ENCODE data around the gene ALDH1A3. TPM values are rescaled to one million over a fixed set of nuclear protein-coding genes. Genes with fewer than 3 reads are reported as not detected.

ALDH1A3 gene
- total and polyA plus RNA-seq, 2 of the 4 experiments (the other 2 are of a cell fraction) = 3.1 to 5.0 TPM

GRCh38 chr15:100842756-100843730, 36.6 kb upstream of the ALDH1A3 start:
- DNase-seq = peak; percentile 92
- intact Hi-C loops (cut with micrococcal nuclease) (no loop called here), dilution Hi-C loops (cut with HindIII; ENCODE audit: low sequenced_read_pairs, unreplicated experiment) (no loop called here), in situ Hi-C loops (cut with MboI; ENCODE audit: low sequenced_read_pairs) (no loop called here)
- Histone ChIP-seq H3K14ac (replicated peaks; ENCODE audit: low read depth, low read length) (peak overlapping the region; percentile 79), H2AFZ (replicated peaks; ENCODE audit: low read length, poor library complexity) (peak overlapping the region; percentile 78), H2BK120ac (ENCODE audit: low read depth, low read length) (peak overlapping the region; percentile 96), H3K79me1 (ENCODE audit: low read depth in 1 of 2, low read length in 2 of 2) (no peaks in the 10 kb centered on the region), H4K20me1 (ENCODE audit: insufficient read depth, low read length) (no peaks in the 10 kb centered on the region), H2BK20ac (ENCODE audit: low read depth, low read length) (peak overlapping the region; percentile 96), H3K56ac (ENCODE audit: extremely low read depth, insufficient read depth, low read length) (peak overlapping the region; percentile 63; the same call in 1 of the 2 replicates), H2BK5ac (ENCODE audit: low read depth, low read length, poor library complexity, severe bottlenecking) (peak overlapping the region; percentile 75), H3K4me2 (ENCODE audit: low read depth, low read length) (peak overlapping the region; percentile 66), H3K23ac (ENCODE audit: low read depth, low read length) (peak overlapping the region; percentile 69), H4K91ac (ENCODE audit: insufficient read depth, low read depth, low read length) (peak overlapping the region; percentile 83), H3K4ac (ENCODE audit: low read depth, low read length) (peak overlapping the region; percentile 89), H3K36me3 (ENCODE audit: control insufficient read depth, insufficient read depth, low read length) (no peaks in the 10 kb centered on the region), H4K8ac (ENCODE audit: low read depth in 2 of 2, low read length in 2 of 2) (peak overlapping the region; percentile 63 to 82; a peak in 3 of 4 replicates), H2BK15ac (ENCODE audit: low read depth, low read length) (peak overlapping the region; percentile 67; the same call in 2 of the 3 replicates), H2AK5ac (ENCODE audit: low read depth, low read length) (peak overlapping the region; percentile 86; the same call in 1 of the 2 replicates), H3K4me3 (ENCODE audit: insufficient read depth, low read depth, low read length) (no peak overlapping the region), H3K18ac (ENCODE audit: low read depth, low read length) (peak overlapping the region; percentile 85), H3K4me1 (ENCODE audit: control insufficient read depth, insufficient read depth, low read length) (peaks cover 9% of the 10 kb centered on the region), H4K5ac (ENCODE audit: low read depth, low read length) (peak overlapping the region; percentile 74), H3K9ac (ENCODE audit: low read depth, low read length) (peak overlapping the region; percentile 39), H2AK9ac (replicated peaks; ENCODE audit: low read depth, low read length, poor library complexity) (no peak overlapping the region), H3K9me3 (ENCODE audit: control insufficient read depth, insufficient read depth, low read length) (no peaks in the 10 kb centered on the region), H3K9me1 (ENCODE audit: insufficient read depth, low read length) (peaks cover 11% of the 10 kb centered on the region; the same call in 1 of the 2 replicates), H3K27me3 (ENCODE audit: control insufficient read depth, insufficient read depth, low read length) (no peaks in the 10 kb centered on the region), H3K27ac (ENCODE audit: insufficient read depth, low read length) (peak overlapping the region; percentile 93; the same call in 1 of the 2 replicates)
- 0 out of 2 replicates have a peak, but pooled peaks have one; percentile 67 for TF ChIP-seq MXI1 (IDR thresholded peaks at IDR 0.05; ENCODE audit: borderline replicate concordance, low read depth, low read length)
- TF ChIP-seq BHLHE40 (IDR thresholded peaks at IDR 0.05; ENCODE audit: low read depth, low read length) = peak; percentile 72
- TF ChIP-seq SMC3 (IDR thresholded peaks at IDR 0.05; ENCODE audit: low read depth, low read length) = no peak
- TF ChIP-seq USF2 (IDR thresholded peaks at IDR 0.05; ENCODE audit: low read depth, low read length) = peak; percentile 80
- TF ChIP-seq CEBPB (IDR thresholded peaks at IDR 0.05; ENCODE audit: low read depth, low read length) = peak; percentile 88
- POLR2A ChIA-PET (ENCODE audit: unreplicated experiment) = no interaction called here
- BruUV-seq (replicated peaks) = no TSS peak
- CTCF ChIA-PET = interaction anchor here (0.6 to 1.4 kb wide), 3 partner anchors 171 to 208 kb away, joined by 3 to 4 read pairs (median 3); no protein-coding TSS in a partner anchor
- WGBS, 2 experiments (ENCODE audit: extremely low coverage in 2 of 2, insufficient read length in 1 of 2) = 56% methylated on average over 4 of the region's 14 CpGs; no CpG with 5 or more reads in 1 of the 2 experiments
- ATAC-seq (ENCODE audit: low read depth) = peak; percentile 95

Data from IMR-90 (cell line).